OCI-LY3 (cell line): ENCODE results near the gene NEK5.

ENCODE experiments used
- H2AFZ ChIP-seq: fragments of 200-600, 300-600 bp; shearing (Covaris generic); 2 replicates; pipeline ENCODE4 v1.6.0; 2014; ENCODE audit warnings: antibody characterized with exemption, low read depth, low read length
- H3K27ac ChIP-seq: fragments of 200-600, 300-600 bp; sonication (generic); 2 replicates; pipeline ENCODE4 v1.5.1; 2014; ENCODE audit warnings: mild to moderate bottlenecking, low read length, moderate library complexity, mixed read lengths
- H3K27me3 ChIP-seq: fragments of 200-600, 300-600 bp; sonication (generic); 2 replicates; pipeline ENCODE4 v1.6.1; 2014; ENCODE audit warnings: low read depth, low read length, mixed read lengths
- H3K36me3 ChIP-seq: fragments of 200-600, 300-600 bp; sonication (generic); replicated peaks from 2 replicates; pipeline ENCODE3; 2014; ENCODE audit warnings: low read depth, low read length, mixed read lengths
- H3K4me1 ChIP-seq: fragments of 300-600, 200-600 bp; sonication (generic); 2 replicates; pipeline ENCODE4 v1.6.1; 2014; ENCODE audit warnings: low read length, mixed read lengths
- H3K4me2 ChIP-seq: fragments of 200-600, 300-600 bp; sonication (generic); 2 replicates; pipeline ENCODE4 v1.6.1; 2014; ENCODE audit warnings: low read length, mixed read lengths
- H3K4me3 ChIP-seq: fragments of 300-600, 200-600 bp; sonication (generic); 2 replicates; pipeline ENCODE4 v1.5.1; 2014; ENCODE audit warnings: antibody characterized with exemption, mild to moderate bottlenecking, low read length, moderate library complexity
- H3K79me2 ChIP-seq: fragments of 300-600, 200-600 bp; shearing (Covaris generic); 2 replicates; pipeline ENCODE4 v1.6.1; 2014; ENCODE audit warnings: mild to moderate bottlenecking, low read length, mixed read lengths
- H3K9ac ChIP-seq: fragments of 300-600, 200-600 bp; shearing (Covaris generic); 2 replicates; pipeline ENCODE4 v1.6.0; 2014; ENCODE audit warnings: mild to moderate bottlenecking, low read length, moderate library complexity
- H3K9me3 ChIP-seq: fragments of 200-600, 300-600 bp; shearing (Covaris generic); 2 replicates; pipeline ENCODE4 v1.6.1; 2014; ENCODE audit warnings: low read length, mixed read lengths; ENCODE audit not compliant: insufficient read depth
- H4K20me1 ChIP-seq: fragments of 200-600, 300-600 bp; sonication (generic); 2 replicates; pipeline ENCODE4 v1.6.1; 2016; ENCODE audit warnings: low read length, mixed read lengths; ENCODE audit not compliant: insufficient read depth
- CTCF ChIP-seq: fragments of 200-600, 300-600 bp; sonication (generic); IDR thresholded peaks from 2 replicates; pipeline ENCODE4 v1.5.1; 2014; ENCODE audit warnings: antibody characterized with exemption, low read length, low read depth
- EZH2phosphoT487 ChIP-seq: fragments of 200-600 bp; shearing (Covaris generic); IDR thresholded peaks from 2 replicates; pipeline ENCODE4 v1.6.1; 2018; ENCODE audit warnings: antibody characterized with exemption, mixed run types, low read depth

Gene NEK5

GRCh38 chr13:51999510-51999911 lies 129.4 kb downstream of the NEK5 start:
- Histone ChIP-seq H3K4me2 (no peak overlapping the region), H3K36me3 (no peaks in the 10 kb centered on the region), H3K4me1 (peaks cover 3% of the 10 kb centered on the region; the same call in 1 of the 2 replicates), H3K27me3 (peaks cover 20% of the 10 kb centered on the region), H2AFZ (no peak overlapping the region), H3K4me3 (no peak overlapping the region), H3K27ac (no peak overlapping the region), H3K9ac (no peak overlapping the region), H3K79me2 (no peaks in the 10 kb centered on the region), H3K9me3 (no peaks in the 10 kb centered on the region), H4K20me1 (no peaks in the 10 kb centered on the region)
- TF ChIP-seq EZH2phosphoT487 (no peak), CTCF (no peak)

- Histone ChIP-seq H3K9me3 (no peaks in the 10 kb centered on the region), H2AFZ (no peak overlapping the region), H3K4me3 (no peak overlapping the region), H3K9ac (no peak overlapping the region), H3K36me3 (no peaks in the 10 kb centered on the region), H3K4me2 (no peak overlapping the region), H3K27me3 (peaks cover 20% of the 10 kb centered on the region), H4K20me1 (no peaks in the 10 kb centered on the region), H3K79me2 (no peaks in the 10 kb centered on the region), H3K27ac (no peak overlapping the region), H3K4me1 (peaks cover 3% of the 10 kb centered on the region; the same call in 1 of the 2 replicates)
- TF ChIP-seq EZH2phosphoT487, result no peak
- TF ChIP-seq CTCF, result no peak
Measured at GRCh38 chr13:51998723-51999509, 130.0 kb downstream of the NEK5 start.

- no peak overlapping the region for H3K27ac ChIP-seq
- peaks cover 20% of the 10 kb centered on the region for H3K27me3 ChIP-seq
- peaks cover 3% of the 10 kb centered on the region; the same call in 1 of the 2 replicates for H3K4me1 ChIP-seq
- TF ChIP-seq EZH2phosphoT487 (no peak), CTCF (no peak)
- H3K9ac ChIP-seq, result no peak overlapping the region
- H3K4me2 ChIP-seq, result no peak overlapping the region
- H4K20me1 ChIP-seq, result no peaks in the 10 kb centered on the region
- H2AFZ ChIP-seq, result no peak overlapping the region
- H3K79me2 ChIP-seq, result no peaks in the 10 kb centered on the region
- H3K36me3 ChIP-seq, result no peaks in the 10 kb centered on the region
- no peaks in the 10 kb centered on the region for H3K9me3 ChIP-seq
- no peak overlapping the region for H3K4me3 ChIP-seq
Measured at GRCh38 chr13:51997641-51998330, 131.1 kb downstream of the NEK5 start.

- Histone ChIP-seq H3K4me3 (no peak overlapping the region), H3K9me3 (no peaks in the 10 kb centered on the region), H3K4me2 (no peak overlapping the region), H3K27me3 (peaks cover 20% of the 10 kb centered on the region), H3K9ac (no peak overlapping the region), H3K79me2 (no peaks in the 10 kb centered on the region), H4K20me1 (no peaks in the 10 kb centered on the region), H2AFZ (no peak overlapping the region), H3K4me1 (peaks cover 3% of the 10 kb centered on the region; the same call in 1 of the 2 replicates), H3K27ac (no peak overlapping the region), H3K36me3 (no peaks in the 10 kb centered on the region)
- TF ChIP-seq EZH2phosphoT487, result no peak
- TF ChIP-seq CTCF, result no peak
Measured at GRCh38 chr13:51997186-51997585, 131.7 kb downstream of the NEK5 start.
